Mesendoderm (in vitro differentiated cells): ENCODE measurements around the gene CEP20.
A peak's percentile ranks its signal among the peaks of the same experiment; 100 is the strongest.

Experiments
- DNase-seq: peaks from one replicate; pipeline ENCODE4 v3.0.0; 2013
- H2AK5ac ChIP-seq: 2 replicates; pipeline ENCODE4 v1.6.1; 2013; ENCODE audit warnings: low read length, inconsistent platforms
- H2BK120ac ChIP-seq: 2 replicates; pipeline ENCODE4 v1.6.1; 2013; ENCODE audit warnings: low read depth, mild to moderate bottlenecking, low read length, moderate library complexity, mixed read lengths
- H2BK15ac ChIP-seq: replicated peaks from 2 replicates; pipeline ENCODE4 v1.6.1; 2013; ENCODE audit warnings: low read depth, mild to moderate bottlenecking, moderate library complexity
- H2BK5ac ChIP-seq: 2 replicates; pipeline ENCODE4 v1.6.1; 2013; ENCODE audit warnings: low read length, inconsistent platforms
- H3K18ac ChIP-seq: 2 replicates; pipeline ENCODE4 v1.6.1; 2013; ENCODE audit warnings: mild to moderate bottlenecking, low read length, mixed read lengths
- H3K23ac ChIP-seq: one replicate; pipeline ENCODE4 v1.6.1; 2013; ENCODE audit warnings: low read length
- H3K27ac ChIP-seq: 2 replicates; pipeline ENCODE4 v1.5.1; 2013; ENCODE audit warnings: low read depth, mild to moderate bottlenecking, inconsistent platforms, low read length, moderate library complexity
- H3K27me3 ChIP-seq: 2 replicates; pipeline ENCODE4 v1.6.1; 2013; ENCODE audit warnings: low read length, control low read depth, mild to moderate bottlenecking, inconsistent platforms; ENCODE audit not compliant: insufficient read depth, poor library complexity
- H3K36me3 ChIP-seq: 2 replicates; pipeline ENCODE4 v1.6.1; 2013; ENCODE audit warnings: low read length, inconsistent platforms; ENCODE audit not compliant: control insufficient read depth, insufficient read depth
- H3K4ac ChIP-seq: one replicate; pipeline ENCODE4 v1.6.1; 2013; ENCODE audit warnings: low read depth, mild to moderate bottlenecking, low read length, moderate library complexity
- H3K4me1 ChIP-seq: 2 replicates; pipeline ENCODE4 v1.6.1; 2013; ENCODE audit warnings: low read depth, low read length, inconsistent platforms; ENCODE audit not compliant: control insufficient read depth
- H3K4me2 ChIP-seq: 2 replicates; pipeline ENCODE4 v1.6.1; 2013; ENCODE audit warnings: low read length
- H3K4me3 ChIP-seq: 2 replicates; pipeline ENCODE4 v1.5.1; 2013; ENCODE audit warnings: mild to moderate bottlenecking, low read length
- H3K56ac ChIP-seq: one replicate; pipeline ENCODE4 v1.6.1; 2013; ENCODE audit warnings: low read length
- H3K79me1 ChIP-seq: 2 replicates; pipeline ENCODE4 v1.6.1; 2013; ENCODE audit warnings: low read length, inconsistent platforms
- H3K79me2 ChIP-seq: 2 replicates; pipeline ENCODE4 v1.6.1; 2013; ENCODE audit warnings: mild to moderate bottlenecking, low read length; ENCODE audit not compliant: control insufficient read depth, insufficient read depth
- H3K9ac ChIP-seq: 2 replicates; pipeline ENCODE4 v1.6.1; 2013; ENCODE audit warnings: low read length, inconsistent platforms
- H4K5ac ChIP-seq: one replicate; pipeline ENCODE4 v1.6.1; 2013; ENCODE audit warnings: low read length
- H4K8ac ChIP-seq: one replicate; pipeline ENCODE4 v1.6.1; 2013; ENCODE audit warnings: low read depth, mild to moderate bottlenecking, control low read depth, low read length, moderate library complexity
- WGBS: extraction: QIAGEN DNeasy Blood & Tissue Kit; methylation state at CpG from one replicate; pipeline ENCODE4 v1.1.7; 2013; ENCODE audit warnings: low lambda C conversion rate, missing lambda C conversion rate; ENCODE audit not compliant: insufficient coverage; ENCODE audit errors: extremely low coverage; 5-methylcytosine and 5-hydroxymethylcytosine counted together

The CEP20 gene

DNA sequence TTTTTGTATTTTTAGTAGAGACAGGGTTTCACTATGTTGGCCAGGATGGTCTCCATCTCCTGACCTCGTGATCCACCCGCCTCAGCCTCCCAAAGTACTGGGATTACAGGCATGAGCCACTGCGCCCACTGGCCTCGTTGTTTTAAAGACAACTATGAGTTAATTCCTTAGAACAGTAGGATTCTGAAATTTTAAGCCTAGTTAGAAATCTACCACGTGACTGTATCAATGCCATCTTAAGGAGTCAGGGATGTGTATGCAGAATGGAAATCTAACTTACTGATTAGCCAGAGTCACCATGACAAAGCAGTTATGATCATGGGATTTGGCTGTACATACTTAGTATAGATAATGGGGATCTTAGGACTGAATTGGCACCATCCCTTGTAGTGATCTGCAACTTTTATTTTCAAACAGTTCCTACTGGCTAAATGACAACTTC lies 2.8 kb downstream of the CEP20 start:
- Histone ChIP-seq H3K18ac (no peak overlapping the region), H4K8ac (no peak overlapping the region), H2BK120ac (no peak overlapping the region), H3K4ac (no peak overlapping the region), H4K5ac (no peak overlapping the region), H3K4me2 (no peak overlapping the region), H3K56ac (no peak overlapping the region), H3K79me1 (peaks cover 7% of the 10 kb centered on the region), H3K4me3 (no peak overlapping the region), H3K36me3 (peaks cover 3% of the 10 kb centered on the region), H3K27ac (no peak overlapping the region), H3K79me2 (peaks cover 23% of the 10 kb centered on the region), H3K27me3 (no peaks in the 10 kb centered on the region), H2AK5ac (no peak overlapping the region), H3K23ac (no peak overlapping the region), H2BK5ac (no peak overlapping the region), H3K9ac (no peak overlapping the region), H2BK15ac (no peak overlapping the region), H3K4me1 (peaks cover 3% of the 10 kb centered on the region)
- DNase-seq = no peak
- no CpG with 5 or more reads among the region's 5 CpGs for WGBS

DNA sequence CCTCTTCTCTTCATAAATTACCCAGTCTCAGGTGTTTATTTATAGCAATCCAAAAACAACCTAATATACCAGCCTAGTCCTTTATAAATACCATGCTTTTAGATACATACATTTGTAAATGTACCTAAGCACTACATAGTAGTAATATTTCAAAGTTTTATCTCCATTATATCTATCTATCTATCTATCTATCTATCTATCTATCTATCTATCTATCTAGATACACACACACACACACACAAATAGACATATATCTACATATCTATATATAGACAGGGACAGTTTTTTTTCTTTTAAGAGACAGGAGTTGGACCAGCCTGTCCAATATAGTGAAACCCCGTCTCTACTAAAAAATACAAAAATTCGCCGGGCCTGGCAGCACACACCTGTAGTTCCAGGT lies 5.8 kb downstream of the CEP20 start:
- Histone ChIP-seq H4K5ac (no peak overlapping the region), H3K4me1 (no peaks in the 10 kb centered on the region), H2BK5ac (no peak overlapping the region), H3K27me3 (no peaks in the 10 kb centered on the region), H3K23ac (no peak overlapping the region), H3K4me3 (no peak overlapping the region), H4K8ac (no peak overlapping the region), H3K79me1 (peaks cover 8% of the 10 kb centered on the region), H3K4me2 (no peak overlapping the region), H3K56ac (no peak overlapping the region), H2BK15ac (no peak overlapping the region), H2BK120ac (no peak overlapping the region), H3K18ac (no peak overlapping the region), H2AK5ac (no peak overlapping the region), H3K79me2 (peaks cover 16% of the 10 kb centered on the region), H3K36me3 (peaks cover 5% of the 10 kb centered on the region), H3K4ac (no peak overlapping the region), H3K27ac (no peak overlapping the region), H3K9ac (no peak overlapping the region)
- DNase-seq = no peak
- no CpG with 5 or more reads among the region's 3 CpGs for WGBS

DNA sequence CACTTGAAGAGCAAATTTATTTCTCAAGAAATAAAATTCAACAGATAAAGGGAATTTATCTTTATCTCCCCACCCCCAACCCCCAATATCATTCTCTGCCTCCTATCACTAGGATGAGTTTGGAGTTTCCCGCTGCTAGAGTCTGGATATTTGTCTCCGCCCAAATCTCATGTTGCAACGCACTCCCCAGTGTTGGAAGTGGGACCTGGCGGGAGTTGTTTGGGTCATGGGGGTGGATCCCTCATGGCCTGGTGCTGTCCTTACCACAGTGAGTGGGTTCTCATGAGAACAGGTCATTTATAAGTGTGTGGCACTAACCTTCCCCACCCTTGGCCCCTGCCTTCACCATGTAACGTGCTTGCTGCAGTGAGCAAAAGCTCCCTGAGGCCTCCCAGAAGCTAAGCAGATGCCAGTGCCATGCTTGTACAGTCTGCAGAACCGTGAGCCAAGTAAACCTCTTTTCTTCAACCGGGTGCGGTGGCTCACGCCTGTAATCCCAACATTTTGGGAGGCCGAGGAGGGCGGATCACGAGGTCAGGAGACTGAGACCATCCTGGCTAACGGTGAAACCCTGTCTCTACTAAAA lies 6.5 kb downstream of the CEP20 start:
- no peak overlapping the region for H3K23ac ChIP-seq
- H3K79me1 ChIP-seq = peaks cover 5% of the 10 kb centered on the region
- H3K9ac ChIP-seq = no peak overlapping the region
- no peak overlapping the region for H3K4me2 ChIP-seq
- WGBS = no CpG with 5 or more reads among the region's 13 CpGs
- no peak overlapping the region for H3K4me3 ChIP-seq
- no peak overlapping the region for H4K5ac ChIP-seq
- H3K4me1 ChIP-seq = no peaks in the 10 kb centered on the region
- H3K79me2 ChIP-seq = peaks cover 9% of the 10 kb centered on the region
- H3K4ac ChIP-seq = no peak overlapping the region
- no peak for DNase-seq
- no peak overlapping the region for H4K8ac ChIP-seq
- H3K18ac ChIP-seq = no peak overlapping the region
- H2BK5ac ChIP-seq = no peak overlapping the region
- H2AK5ac ChIP-seq = no peak overlapping the region
- no peak overlapping the region for H3K27ac ChIP-seq
- H2BK120ac ChIP-seq = no peak overlapping the region
- H3K56ac ChIP-seq = no peak overlapping the region
- H3K36me3 ChIP-seq = peaks cover 5% of the 10 kb centered on the region
- no peak overlapping the region for H2BK15ac ChIP-seq
- no peaks in the 10 kb centered on the region for H3K27me3 ChIP-seq

DNA sequence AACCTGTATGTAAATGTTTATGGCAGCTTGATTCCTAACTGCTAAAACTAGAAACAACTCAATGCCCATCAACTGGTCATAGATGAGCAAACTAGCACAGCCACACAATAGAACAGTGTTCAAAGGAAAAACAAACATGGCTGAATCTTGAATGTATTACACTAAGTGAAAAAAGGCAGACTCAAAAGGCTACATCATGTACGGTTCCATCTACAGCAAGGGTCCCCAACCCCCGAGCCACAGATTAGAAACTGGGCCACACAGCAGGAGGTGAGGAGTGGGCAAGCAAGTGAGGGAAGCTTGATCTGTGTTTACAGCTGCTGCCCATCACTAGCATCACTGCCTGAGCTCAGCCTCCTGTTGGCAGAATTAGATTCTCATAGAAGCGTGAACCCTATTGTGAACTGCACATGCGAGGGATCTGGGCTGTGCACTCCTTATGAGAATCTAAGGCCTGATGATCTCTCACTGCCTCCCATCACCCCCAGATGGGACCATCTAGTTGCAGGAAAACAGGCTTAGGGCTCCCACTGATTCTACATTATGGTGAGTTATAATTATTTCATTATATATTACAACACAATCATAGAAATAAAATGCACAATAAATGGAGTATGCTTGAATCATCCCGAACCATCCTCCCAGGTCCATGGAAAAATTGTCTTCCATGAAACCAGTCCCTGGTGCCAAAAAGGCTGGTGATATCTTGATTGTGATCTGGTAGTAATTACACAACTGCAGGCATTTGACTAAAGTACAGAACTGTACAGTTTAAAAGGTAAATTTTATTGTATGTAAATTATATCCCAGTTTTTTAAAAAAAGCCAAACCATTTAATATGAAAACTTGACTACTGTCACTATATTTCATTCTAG lies 7.7 kb downstream of the CEP20 start:
- H2BK15ac ChIP-seq = no peak overlapping the region
- no peak overlapping the region for H3K23ac ChIP-seq
- no peak overlapping the region for H4K5ac ChIP-seq
- H3K4me2 ChIP-seq = no peak overlapping the region
- H3K79me1 ChIP-seq = peaks cover 2% of the 10 kb centered on the region
- H3K4me1 ChIP-seq = no peaks in the 10 kb centered on the region
- no peak overlapping the region for H3K18ac ChIP-seq
- no peak overlapping the region for H2BK120ac ChIP-seq
- no peak overlapping the region for H3K9ac ChIP-seq
- no peak overlapping the region for H3K4me3 ChIP-seq
- no CpG with 5 or more reads among the region's 5 CpGs for WGBS
- H3K4ac ChIP-seq = no peak overlapping the region
- peak overlapping the region; percentile 65 for H4K8ac ChIP-seq
- H3K36me3 ChIP-seq = peaks cover 5% of the 10 kb centered on the region
- peaks cover 1% of the 10 kb centered on the region for H3K79me2 ChIP-seq
- no peak overlapping the region for H3K27ac ChIP-seq
- H2BK5ac ChIP-seq = no peak overlapping the region
- no peaks in the 10 kb centered on the region for H3K27me3 ChIP-seq
- H2AK5ac ChIP-seq = no peak overlapping the region
- DNase-seq = no peak
- no peak overlapping the region for H3K56ac ChIP-seq

DNA sequence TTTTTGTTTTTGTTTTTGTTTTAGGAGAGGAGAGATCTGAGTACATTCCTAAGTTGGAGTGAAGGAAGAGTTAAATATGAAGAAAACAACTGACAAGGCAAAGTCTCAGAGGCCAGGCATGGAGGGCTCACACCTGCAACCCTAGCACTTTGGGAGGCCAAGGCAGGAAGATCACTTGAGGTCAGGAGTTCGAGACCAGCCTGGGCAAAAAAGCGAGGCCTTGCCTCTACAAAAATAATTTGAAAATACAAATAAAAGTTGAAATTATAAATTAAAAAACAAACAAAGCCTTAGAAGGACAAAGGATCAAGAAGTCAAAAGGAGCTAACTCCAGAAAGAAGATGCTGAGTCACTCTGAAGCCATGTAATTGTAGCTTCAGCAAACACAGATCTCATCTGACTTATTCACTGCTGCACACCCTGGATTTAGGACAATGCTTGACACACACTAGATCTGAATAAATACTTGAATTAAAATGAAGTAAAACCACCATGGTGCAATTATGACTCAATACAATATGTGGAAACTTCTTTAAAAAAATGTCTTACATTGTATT lies 9.1 kb downstream of the CEP20 start:
- Histone ChIP-seq H4K5ac (no peak overlapping the region), H3K4me3 (no peak overlapping the region), H3K79me2 (no peaks in the 10 kb centered on the region), H2BK120ac (no peak overlapping the region), H2AK5ac (no peak overlapping the region), H3K18ac (no peak overlapping the region), H3K27ac (no peak overlapping the region), H3K56ac (no peak overlapping the region), H3K4me2 (no peak overlapping the region), H3K36me3 (peaks cover 5% of the 10 kb centered on the region), H2BK15ac (no peak overlapping the region), H3K4me1 (no peaks in the 10 kb centered on the region), H3K23ac (no peak overlapping the region), H3K27me3 (no peaks in the 10 kb centered on the region), H3K9ac (no peak overlapping the region), H3K79me1 (peaks cover 2% of the 10 kb centered on the region), H2BK5ac (no peak overlapping the region), H4K8ac (no peak overlapping the region), H3K4ac (no peak overlapping the region)
- WGBS = no CpG with 5 or more reads among the region's 2 CpGs
- no peak for DNase-seq
